Naive thymus-derived CD8-positive, alpha-beta T cell (primary cell): ENCODE measurements around the gene CLIP2. TPM values are rescaled to one million over a fixed set of nuclear protein-coding genes. Genes with fewer than 3 reads are reported as not detected.
"Not testable (repeated sequence)": the region's sequence is repeated elsewhere in the genome, so short reads cannot be mapped to it uniquely, and the experiment has no call there.

Source experiments
- ATAC-seq, 2 donors: fragments of 150-1000 bp; cut with Tn5 transposase in 1 of 2; sonication (Bioruptor Pico), chemical (Tn5 transposase) in 1 of 2; 1 replicate in 1 of 2; 2 replicates in 1 of 2; pipeline ENCODE4 v1.10.0; 2021; ENCODE audit warnings: mild to moderate bottlenecking in 2 of 2, moderate library complexity in 2 of 2
- POLR2A ChIA-PET: fragments of 350-600 bp; sonication (Branson Sonifier 250); formaldehyde crosslinking; loops from one replicate; lab custom pipeline; 2021; ENCODE audit warnings: antibody characterized with exemption; lab: Charles Lee
- DNase-seq, 10 donors: peaks; one replicate each; pipeline versions ENCODE4 v3.0.0 to v3.0.0-alpha.2; 2020 to 2022
- H3K27ac Mint-ChIP-seq, 10 donors: one replicate each; pipeline ENCODE4 v1.8.0; 2020 to 2022; ENCODE audit warnings: mild to moderate bottlenecking in 10 of 10, mixed read lengths in 10 of 10, moderate library complexity in 4 of 10, inconsistent platforms in 1 of 10
- H3K27me3 Mint-ChIP-seq, 5 donors: one replicate each; pipeline ENCODE4 v1.8.0; 2021 to 2022; ENCODE audit warnings: mixed read lengths in 5 of 5
- H3K36me3 Mint-ChIP-seq, 3 donors: one replicate each; pipeline ENCODE4 v1.8.0; 2020 to 2022; ENCODE audit warnings: mixed read lengths in 3 of 3, mild to moderate bottlenecking in 2 of 3, inconsistent platforms in 1 of 3
- H3K4me1 Mint-ChIP-seq, 4 donors: one replicate each; pipeline ENCODE4 v1.8.0; 2021 to 2022; ENCODE audit warnings: mixed read lengths in 4 of 4
- H3K4me3 Mint-ChIP-seq, 10 donors: one replicate each; pipeline ENCODE4 v1.8.0; 2020 to 2022; ENCODE audit warnings: mild to moderate bottlenecking in 10 of 10, mixed read lengths in 10 of 10, moderate library complexity in 6 of 10, inconsistent platforms in 1 of 10
- H3K9me3 Mint-ChIP-seq, 9 donors: one replicate each; pipeline ENCODE4 v1.8.0; 2020 to 2022; ENCODE audit warnings: mixed read lengths in 9 of 9, mild to moderate bottlenecking in 3 of 9, inconsistent platforms in 1 of 9, moderate library complexity in 1 of 9
- polyA plus RNA-seq, 3 donors: library from polyadenylated mRNA; unstranded; fragments of 300-500 nt; fragmentation: Illumina TruSeq; gene quantifications; one replicate each; pipeline ENCODE4 v1.2.3, GENCODE V29; 2021
- total RNA-seq, 8 experiments: library from RNA in 2 of 8; stranded (reverse) in 2 of 8; gene quantifications; one replicate each; pipeline ENCODE4 v1.2.3 and lab custom pipeline; 2021 to 2026

Gene CLIP2
- total and polyA plus RNA-seq, 5 experiments from 2014 or later, result 0.20 to 5.2 (median 0.32) TPM

DNA sequence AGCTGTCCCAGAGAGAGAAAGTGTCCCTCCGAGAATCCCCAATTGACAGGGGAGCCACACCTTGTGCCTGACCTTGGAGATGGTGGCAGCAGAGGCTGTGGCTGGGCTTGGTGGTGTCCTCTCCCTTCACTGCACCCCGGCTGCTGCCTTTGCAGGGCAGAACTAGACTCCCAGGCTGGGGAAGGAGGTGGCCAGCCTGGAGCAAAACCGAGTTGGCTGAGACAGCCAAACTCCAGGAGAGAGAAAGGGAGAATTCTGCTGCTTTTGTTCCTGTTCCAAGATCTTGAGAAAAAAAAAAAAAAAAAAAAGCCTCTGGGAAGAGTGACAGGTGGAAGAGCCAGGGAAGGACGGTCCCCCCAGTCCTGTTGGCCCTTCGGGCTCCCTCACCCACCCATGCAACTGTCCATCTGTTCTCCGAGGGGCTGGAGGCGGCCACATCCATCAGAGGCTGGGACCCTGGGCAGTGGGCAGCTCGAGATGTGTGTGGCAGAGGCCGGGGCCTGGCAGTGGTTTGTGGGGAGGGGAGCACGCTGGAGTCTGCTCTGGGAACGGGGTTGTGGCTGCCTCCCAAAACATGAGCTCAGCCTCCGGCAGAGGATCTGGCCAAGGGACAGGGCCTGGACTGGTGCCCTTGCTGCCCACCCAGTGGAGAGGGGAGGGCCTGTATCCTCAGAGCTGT is 35.5 kb downstream of the CLIP2 start:
- Mint-ChIP-seq H3K4me3 (no peak overlapping the region), H3K27ac (no peak overlapping the region), H3K36me3 (no peaks in the 10 kb centered on the region), H3K27me3 (no peaks in the 10 kb centered on the region), H3K4me1 (peaks cover 0 to 3% (median 0%) of the 10 kb centered on the region in 4 donors), H3K9me3 (no peaks in the 10 kb centered on the region)
- DNase-seq, result peak in 1 of 10 donors; percentile 52
- no peak for ATAC-seq
- POLR2A ChIA-PET, result no interaction called here

DNA sequence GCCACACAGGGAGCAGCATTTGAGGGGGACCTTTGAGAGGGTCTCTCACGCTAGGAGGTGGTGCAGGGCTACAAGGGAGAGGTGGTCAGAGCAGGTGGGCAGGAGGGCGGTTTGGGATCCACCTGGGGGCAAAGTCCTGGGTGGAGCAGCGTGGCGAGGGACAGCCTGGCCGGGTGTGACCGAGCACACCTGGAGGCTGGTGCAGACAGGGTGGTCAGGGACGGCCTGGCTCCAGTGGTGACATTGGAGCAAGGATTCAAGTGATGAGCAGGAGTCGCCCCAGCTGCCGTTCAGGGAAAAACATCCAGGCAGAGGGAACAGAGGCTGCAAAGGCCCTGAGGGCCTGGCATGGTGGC is 36.0 kb downstream of the CLIP2 start:
- Mint-ChIP-seq H3K27me3 (no peaks in the 10 kb centered on the region), H3K9me3 (no peaks in the 10 kb centered on the region), H3K4me1 (peaks cover 0 to 2% (median 0%) of the 10 kb centered on the region in 4 donors), H3K27ac (no peak overlapping the region), H3K36me3 (no peaks in the 10 kb centered on the region), H3K4me3 (no peak overlapping the region)
- POLR2A ChIA-PET, result no interaction called here
- ATAC-seq (no peak), DNase-seq (peak in 1 of 10 donors; percentile 31)

DNA sequence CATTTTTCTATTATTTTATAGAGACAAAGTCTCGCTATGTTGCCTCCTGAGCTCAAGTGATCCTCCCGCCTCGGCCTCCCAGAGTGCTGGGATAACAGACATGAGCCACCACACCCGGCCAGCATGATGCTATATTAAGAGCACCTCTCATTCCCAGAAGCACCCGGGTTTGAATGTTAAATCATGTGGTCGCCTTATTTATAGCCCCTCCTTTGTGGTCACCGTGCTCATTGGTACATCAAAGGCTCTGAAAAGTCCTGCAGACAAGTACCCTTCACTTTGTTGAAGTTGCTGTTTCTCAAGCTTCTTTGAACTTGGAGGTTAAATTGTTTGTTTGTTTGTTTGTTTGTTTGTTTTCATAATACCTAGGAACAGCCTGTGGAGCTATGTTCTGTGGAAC is 40.0 kb downstream of the CLIP2 start:
- peaks cover 0 to 3% (median 0%) of the 10 kb centered on the region in 3 donors for H3K36me3 Mint-ChIP-seq
- POLR2A ChIA-PET, result no interaction called here
- DNase-seq, result no peak
- ATAC-seq, result no peak
- no peaks in the 10 kb centered on the region for H3K4me1 Mint-ChIP-seq
- H3K27me3 Mint-ChIP-seq, result no peaks in the 10 kb centered on the region
- H3K9me3 Mint-ChIP-seq, result no peaks in the 10 kb centered on the region
- H3K27ac Mint-ChIP-seq, result no peak overlapping the region
- H3K4me3 Mint-ChIP-seq, result no peak overlapping the region

DNA sequence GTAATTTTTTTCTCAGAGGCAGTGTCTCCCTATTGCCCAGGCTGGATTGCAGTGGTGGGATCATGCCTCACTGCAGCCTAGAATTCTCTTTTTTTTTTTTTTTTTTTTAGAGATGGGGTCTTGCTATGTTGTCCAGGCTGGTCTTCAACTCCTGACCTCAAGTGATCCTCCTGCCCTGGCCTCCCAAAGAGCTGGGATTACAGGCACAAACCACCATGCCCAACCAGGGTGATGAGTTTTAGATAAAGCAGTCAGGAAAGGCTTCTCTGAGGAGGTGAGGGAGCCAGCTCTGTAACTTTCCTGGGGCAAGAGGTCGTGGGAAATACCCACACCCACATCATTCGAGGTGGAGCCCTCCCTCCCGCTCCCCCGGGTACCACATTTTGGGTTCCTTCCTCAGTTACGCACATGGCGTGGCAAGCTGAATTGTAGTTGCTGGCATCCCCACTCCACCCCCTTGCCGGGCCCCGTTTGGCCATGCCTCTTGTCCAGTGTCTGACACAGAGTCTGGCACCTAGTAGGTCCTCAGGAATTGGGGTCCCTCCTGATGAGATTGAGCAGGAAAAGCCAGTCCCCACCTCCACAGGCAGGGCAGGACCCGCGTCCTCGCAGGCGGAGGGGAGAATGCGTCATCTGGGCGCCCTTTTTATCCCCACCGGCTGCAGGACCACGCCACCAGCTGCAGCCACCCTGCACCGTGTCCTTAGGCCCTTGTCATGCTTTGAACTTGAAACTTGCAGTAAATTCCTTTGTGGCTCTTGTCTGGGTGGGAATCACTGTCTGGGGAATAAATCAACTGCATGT is 43.4 kb downstream of the CLIP2 start:
- H3K4me3 Mint-ChIP-seq, result no peak overlapping the region
- H3K9me3 Mint-ChIP-seq, result no peaks in the 10 kb centered on the region
- H3K27ac Mint-ChIP-seq, result no peak overlapping the region
- H3K36me3 Mint-ChIP-seq, result peaks cover 0 to 3% (median 0%) of the 10 kb centered on the region in 3 donors
- DNase-seq, result peak in 1 of 10 donors; percentile 58
- H3K4me1 Mint-ChIP-seq, result no peaks in the 10 kb centered on the region
- no peak for ATAC-seq
- POLR2A ChIA-PET, result interaction anchor here (0.6 kb wide), 2 partner anchors 158 to 429 kb away, joined by 4 to 9 read pairs; partner anchors contain the start of gene EIF4H
- no peaks in the 10 kb centered on the region for H3K27me3 Mint-ChIP-seq

DNA sequence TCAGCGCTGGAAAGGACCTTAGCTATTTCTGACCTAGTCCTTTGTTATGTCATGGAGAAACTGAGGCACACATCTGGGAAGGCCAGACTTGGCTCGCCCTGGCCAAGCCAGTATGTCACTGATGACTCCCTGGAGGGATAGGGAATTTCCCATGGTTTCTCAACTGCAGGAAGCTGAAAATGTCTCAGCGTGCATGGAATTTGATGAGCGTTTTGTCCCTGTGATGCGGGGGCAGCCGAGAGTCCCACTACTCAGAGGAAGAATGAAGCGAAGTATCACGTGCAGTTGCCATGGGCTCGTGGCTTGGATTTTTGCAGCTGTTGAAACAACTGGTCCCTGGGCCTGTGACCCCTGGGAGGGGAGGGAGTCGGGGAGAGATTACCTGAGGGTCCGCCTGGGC is 44.8 kb downstream of the CLIP2 start:
- Mint-ChIP-seq H3K27ac (peak overlapping the region in 1 of 10 donors; percentile 20), H3K9me3 (no peaks in the 10 kb centered on the region), H3K4me1 (peaks cover 0 to 2% (median 2%) of the 10 kb centered on the region in 4 donors), H3K27me3 (no peaks in the 10 kb centered on the region), H3K4me3 (no peak overlapping the region), H3K36me3 (peaks cover 0 to 3% (median 0%) of the 10 kb centered on the region in 3 donors)
- DNase-seq, result no peak
- POLR2A ChIA-PET, result interaction anchor here (0.7 kb wide), 1 partner anchor 1308 kb away, joined by 4 read pairs; no protein-coding TSS in a partner anchor
- ATAC-seq, result no peak

DNA sequence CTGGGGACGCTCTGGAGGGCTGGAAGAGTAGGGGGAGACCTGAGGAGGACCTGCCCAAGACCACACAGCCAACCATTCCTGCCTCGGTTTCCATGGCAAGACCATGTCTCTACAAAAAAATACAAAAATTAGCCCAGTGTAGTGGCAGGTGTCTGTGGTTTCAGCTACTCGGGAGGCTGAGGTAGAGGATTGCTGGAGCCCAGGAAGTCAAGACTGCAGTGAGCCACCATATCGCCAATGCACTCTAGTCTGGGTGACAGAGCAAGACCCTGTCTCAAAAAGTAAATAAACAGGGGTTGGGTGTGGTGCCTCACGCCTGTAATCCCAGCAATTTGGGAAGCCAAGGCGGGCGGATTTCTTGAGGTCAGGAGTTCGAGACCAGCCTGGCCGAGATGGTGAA is 48.7 kb downstream of the CLIP2 start:
- peaks cover 0 to 2% (median 2%) of the 10 kb centered on the region in 4 donors for H3K4me1 Mint-ChIP-seq
- no peaks in the 10 kb centered on the region for H3K27me3 Mint-ChIP-seq
- POLR2A ChIA-PET, result no interaction called here
- no peak overlapping the region for H3K4me3 Mint-ChIP-seq
- H3K9me3 Mint-ChIP-seq, result no peaks in the 10 kb centered on the region
- H3K36me3 Mint-ChIP-seq, result no peaks in the 10 kb centered on the region
- H3K27ac Mint-ChIP-seq, result peak overlapping the region in 1 of 10 donors; percentile 11
- no peak for DNase-seq
- ATAC-seq, result no peak

DNA sequence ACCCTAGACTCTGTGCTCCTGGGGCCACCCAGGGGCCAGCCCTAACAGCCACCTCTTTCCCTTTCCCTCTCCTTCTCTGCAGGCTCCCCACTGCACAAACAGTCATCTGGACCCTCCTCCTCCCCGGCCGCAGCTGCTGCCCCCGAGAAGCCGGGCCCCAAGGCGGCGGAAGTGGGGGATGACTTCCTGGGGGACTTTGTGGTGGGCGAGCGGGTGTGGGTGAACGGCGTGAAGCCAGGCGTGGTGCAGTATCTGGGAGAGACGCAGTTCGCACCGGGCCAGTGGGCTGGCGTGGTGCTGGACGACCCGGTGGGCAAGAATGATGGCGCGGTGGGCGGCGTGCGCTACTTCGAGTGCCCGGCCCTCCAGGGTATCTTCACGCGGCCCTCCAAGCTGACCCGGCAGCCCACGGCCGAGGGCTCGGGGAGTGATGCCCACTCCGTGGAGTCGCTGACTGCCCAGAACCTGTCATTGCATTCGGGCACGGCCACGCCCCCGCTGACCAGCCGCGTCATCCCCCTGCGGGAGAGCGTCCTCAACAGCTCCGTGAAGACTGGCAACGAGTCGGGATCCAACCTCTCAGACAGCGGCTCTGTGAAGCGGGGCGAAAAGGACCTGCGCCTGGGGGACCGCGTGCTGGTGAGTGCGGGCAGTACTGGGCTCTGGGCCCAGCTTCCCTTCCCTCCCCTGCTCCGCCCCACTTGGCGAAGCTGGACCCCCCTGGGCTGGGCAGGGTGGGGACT is 49.3 kb downstream of the CLIP2 start:
- Mint-ChIP-seq H3K27ac (peak overlapping the region in 1 of 10 donors; percentile 11), H3K36me3 (no peaks in the 10 kb centered on the region), H3K9me3 (no peaks in the 10 kb centered on the region), H3K4me3 (peak overlapping the region in 1 of 10 donors; percentile 54), H3K4me1 (peaks cover 0 to 2% (median 2%) of the 10 kb centered on the region in 4 donors), H3K27me3 (no peaks in the 10 kb centered on the region)
- DNase-seq, result no peak
- POLR2A ChIA-PET, result no interaction called here
- ATAC-seq, result no peak

DNA sequence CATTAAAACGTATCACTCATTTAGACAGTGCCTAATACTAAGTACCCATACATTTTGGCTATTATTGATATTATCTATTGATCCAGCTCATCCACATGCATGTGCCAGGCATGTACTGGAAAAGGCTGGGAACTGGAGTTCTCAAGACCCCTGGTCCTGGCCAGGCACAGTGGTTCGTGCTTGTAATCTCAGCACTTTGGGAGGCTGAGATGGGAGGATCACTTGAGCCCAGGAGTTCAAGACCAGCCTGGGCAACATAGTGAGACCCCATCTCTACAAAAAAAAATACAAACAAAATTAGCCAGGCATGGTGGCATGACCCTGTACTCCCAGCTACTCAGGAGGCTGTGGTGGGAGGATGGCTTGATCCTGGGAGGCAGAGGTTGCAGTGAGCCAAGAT is 50.4 kb downstream of the CLIP2 start:
- H3K9me3 Mint-ChIP-seq, H3K27ac Mint-ChIP-seq, H3K4me3 Mint-ChIP-seq, POLR2A ChIA-PET, H3K36me3 Mint-ChIP-seq, H3K4me1 Mint-ChIP-seq, H3K27me3 Mint-ChIP-seq, DNase-seq, ATAC-seq: not testable (repeated sequence)

DNA sequence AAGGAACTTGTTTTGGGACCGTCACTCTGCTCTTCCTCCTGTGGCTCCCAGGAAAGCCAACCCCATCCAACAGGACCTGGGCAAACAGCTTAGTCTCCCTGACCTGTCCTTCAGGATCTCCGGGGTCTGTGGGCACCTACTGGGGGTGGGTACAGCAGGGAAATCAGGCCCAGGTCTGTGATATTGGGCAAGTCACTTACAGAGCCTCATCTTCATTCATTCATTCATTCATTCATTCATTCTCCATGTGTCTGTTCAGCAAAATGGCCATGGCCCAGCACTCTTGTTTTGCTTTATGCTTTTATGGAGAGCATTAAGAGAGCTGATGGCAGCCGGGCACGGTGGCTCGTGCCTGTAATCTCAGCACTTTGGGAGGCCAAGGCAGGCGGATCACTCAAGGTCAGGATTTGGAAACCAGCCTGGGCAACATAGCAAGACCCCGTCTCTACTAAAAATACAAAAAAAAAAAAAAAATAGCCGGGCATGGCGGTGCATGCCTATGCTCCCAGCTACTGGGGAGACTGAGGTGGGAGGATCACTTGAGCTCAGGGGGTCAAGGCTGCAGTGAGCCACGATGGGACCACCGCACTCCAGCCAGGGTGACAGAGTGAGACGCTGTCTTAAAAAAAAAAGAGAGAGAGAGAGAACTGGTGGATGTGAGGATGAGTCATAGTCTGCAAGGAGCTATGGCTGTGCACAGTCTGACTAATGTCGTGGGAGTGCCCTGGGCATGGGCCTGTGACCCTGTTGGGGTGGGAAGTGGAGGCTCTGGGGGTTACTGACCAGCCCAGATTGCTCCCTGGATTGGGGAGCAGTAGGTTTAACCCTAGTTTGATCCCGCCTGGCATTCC is 54.3 kb downstream of the CLIP2 start:
- Mint-ChIP-seq H3K4me1 (no peaks in the 10 kb centered on the region), H3K36me3 (no peaks in the 10 kb centered on the region), H3K27ac (no peak overlapping the region), H3K4me3 (no peak overlapping the region), H3K27me3 (no peaks in the 10 kb centered on the region), H3K9me3 (no peaks in the 10 kb centered on the region)
- POLR2A ChIA-PET, result no interaction called here
- no peak for DNase-seq
- no peak for ATAC-seq

DNA sequence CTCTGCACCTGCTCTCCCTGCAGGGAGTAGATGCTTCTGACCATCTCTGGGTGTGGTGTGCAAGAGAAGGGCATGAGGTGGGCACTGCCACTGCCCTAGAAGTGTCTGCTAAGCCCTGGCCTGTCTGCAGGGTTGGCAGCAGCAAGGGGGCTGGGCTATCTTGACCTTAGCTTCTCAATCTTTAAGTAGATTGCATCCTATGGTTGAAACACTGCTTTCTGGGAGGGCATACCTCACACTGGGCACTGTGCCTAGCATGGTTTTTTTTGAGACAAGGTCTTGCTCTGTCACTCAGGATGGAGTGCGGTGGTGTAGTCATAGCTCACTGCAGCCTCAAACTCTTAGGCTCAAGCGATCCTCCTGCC is 54.9 kb downstream of the CLIP2 start:
- H3K36me3 Mint-ChIP-seq, result no peaks in the 10 kb centered on the region
- no peak for ATAC-seq

DNA sequence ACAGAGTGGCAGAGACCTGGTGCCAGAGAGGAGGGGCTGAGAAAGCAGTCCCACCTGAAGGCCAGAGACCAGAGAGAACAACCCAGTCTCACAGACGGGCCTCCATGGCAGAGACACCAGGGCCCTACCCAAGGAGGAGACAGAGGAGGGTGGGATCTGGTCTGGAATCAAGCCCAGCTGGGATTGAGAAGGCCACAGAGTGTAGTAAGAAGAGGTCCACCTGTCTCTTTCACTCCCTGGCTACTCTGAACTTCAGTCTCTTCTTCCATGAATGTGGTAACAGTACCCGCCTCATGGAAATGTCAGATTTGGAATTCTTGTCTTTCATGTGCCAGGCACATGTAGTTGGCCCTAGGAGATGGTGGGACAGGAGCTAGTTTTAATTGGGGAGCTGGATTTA is 55.6 kb downstream of the CLIP2 start:
- Mint-ChIP-seq H3K4me3 (no peak overlapping the region), H3K27ac (no peak overlapping the region), H3K9me3 (no peaks in the 10 kb centered on the region), H3K36me3 (no peaks in the 10 kb centered on the region), H3K27me3 (no peaks in the 10 kb centered on the region), H3K4me1 (no peaks in the 10 kb centered on the region)
- POLR2A ChIA-PET, result no interaction called here
- DNase-seq (no peak), ATAC-seq (no peak)

More for the DNA sequence above, 54.9 kb downstream of the CLIP2 start:
- no peak overlapping the region for H3K4me3 Mint-ChIP-seq
- no peaks in the 10 kb centered on the region for H3K27me3 Mint-ChIP-seq
- POLR2A ChIA-PET, result no interaction called here
- H3K9me3 Mint-ChIP-seq, result no peaks in the 10 kb centered on the region
- no peak for DNase-seq
- H3K27ac Mint-ChIP-seq, result peak overlapping the region in 1 of 10 donors; percentile 56
- no peaks in the 10 kb centered on the region for H3K4me1 Mint-ChIP-seq

DNA sequence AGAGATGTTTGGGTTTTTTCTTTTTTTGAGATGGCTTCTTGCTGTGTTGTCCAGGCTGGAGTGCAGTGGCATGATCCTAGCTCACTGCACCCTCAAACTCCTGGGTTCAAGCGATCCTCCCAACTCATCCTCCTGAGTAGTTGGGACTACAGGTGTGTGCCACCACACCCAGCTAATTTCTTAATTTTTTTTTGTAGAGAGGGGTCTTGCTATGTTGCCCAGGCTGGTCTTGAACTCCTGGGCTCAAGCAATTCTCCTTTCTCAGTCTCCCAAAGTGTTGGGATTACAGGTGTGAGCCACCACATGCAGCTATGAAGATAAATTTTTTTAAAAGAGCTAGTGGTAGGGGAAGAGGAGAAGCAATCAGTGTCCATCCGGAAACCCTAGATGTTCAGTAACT is 56.8 kb downstream of the CLIP2 start:
- ATAC-seq (no peak), DNase-seq (no peak)
- Mint-ChIP-seq H3K4me1 (no peaks in the 10 kb centered on the region), H3K27ac (no peak overlapping the region), H3K4me3 (no peak overlapping the region), H3K27me3 (no peaks in the 10 kb centered on the region), H3K36me3 (no peaks in the 10 kb centered on the region), H3K9me3 (no peaks in the 10 kb centered on the region)
- POLR2A ChIA-PET, result no interaction called here
